ENCODE results near the gene KCNK3. TPM values are rescaled to one million over a fixed set of nuclear protein-coding genes. Genes with fewer than 3 reads are reported as not detected.

KCNK3 gene
- polyA plus RNA-seq, 1 donor (not counting 4 experiments of a cell fraction or from before 2014, with no cell fraction given): not detected

GRCh38 chr2:26740890-26741302, 48.4 kb downstream of the KCNK3 start:
- dilution Hi-C loops (cut with MboI; ENCODE audit: extremely low pct_ligation_motif_present, low sequenced_read_pairs): no loop called here
- H2AFZ ChIP-seq (ENCODE audit: control insufficient read depth, low read length): no peak overlapping the region
- FAIRE-seq: no peak

DNA sequence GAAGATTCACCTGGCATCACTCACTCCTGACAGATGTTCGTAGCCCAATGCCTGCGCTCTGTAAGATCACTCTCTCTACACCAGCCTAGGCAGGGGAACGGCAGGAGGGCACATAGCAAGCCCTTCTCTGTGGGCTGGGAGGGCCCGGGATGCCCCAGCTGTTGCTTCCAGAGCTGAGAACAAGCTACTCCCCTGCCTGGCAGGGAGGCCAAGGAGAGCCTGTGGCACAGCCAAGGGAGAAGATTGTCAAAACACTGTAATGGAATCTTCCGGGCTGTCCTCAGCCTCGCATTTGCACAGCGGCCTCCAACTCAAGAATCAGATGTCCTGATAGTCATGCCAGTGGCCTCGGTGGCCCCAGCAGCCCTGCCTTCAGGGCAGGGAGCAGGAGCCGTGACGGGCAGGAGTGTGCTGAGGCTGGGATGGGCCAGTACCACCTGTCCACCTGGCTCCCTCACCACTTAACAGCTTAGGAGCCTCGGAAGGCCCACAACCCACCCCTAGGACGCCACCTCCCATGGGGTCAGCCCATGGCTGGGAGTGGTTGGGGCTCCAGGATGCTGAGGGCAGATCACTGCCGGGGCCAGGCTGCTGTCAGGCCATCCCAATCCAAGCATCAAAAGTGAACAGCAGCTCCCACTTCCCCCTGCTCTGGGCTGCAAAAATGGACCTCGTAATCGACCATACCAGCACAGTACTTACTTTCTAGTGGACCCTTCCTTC, 49.7 kb downstream of the KCNK3 start:
- TF ChIP-seq, protein P1, sequence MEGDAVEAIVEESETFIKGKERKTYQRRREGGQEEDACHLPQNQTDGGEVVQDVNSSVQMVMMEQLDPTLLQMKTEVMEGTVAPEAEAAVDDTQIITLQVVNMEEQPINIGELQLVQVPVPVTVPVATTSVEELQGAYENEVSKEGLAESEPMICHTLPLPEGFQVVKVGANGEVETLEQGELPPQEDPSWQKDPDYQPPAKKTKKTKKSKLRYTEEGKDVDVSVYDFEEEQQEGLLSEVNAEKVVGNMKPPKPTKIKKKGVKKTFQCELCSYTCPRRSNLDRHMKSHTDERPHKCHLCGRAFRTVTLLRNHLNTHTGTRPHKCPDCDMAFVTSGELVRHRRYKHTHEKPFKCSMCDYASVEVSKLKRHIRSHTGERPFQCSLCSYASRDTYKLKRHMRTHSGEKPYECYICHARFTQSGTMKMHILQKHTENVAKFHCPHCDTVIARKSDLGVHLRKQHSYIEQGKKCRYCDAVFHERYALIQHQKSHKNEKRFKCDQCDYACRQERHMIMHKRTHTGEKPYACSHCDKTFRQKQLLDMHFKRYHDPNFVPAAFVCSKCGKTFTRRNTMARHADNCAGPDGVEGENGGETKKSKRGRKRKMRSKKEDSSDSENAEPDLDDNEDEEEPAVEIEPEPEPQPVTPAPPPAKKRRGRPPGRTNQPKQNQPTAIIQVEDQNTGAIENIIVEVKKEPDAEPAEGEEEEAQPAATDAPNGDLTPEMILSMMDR (optimal IDR thresholded peaks at IDR 0.05 in 1 of 3, IDR thresholded peaks at IDR 0.05 in 1 of 3, conservative IDR thresholded peaks at IDR 0.05 in 1 of 3; ENCODE audit: extremely low read depth in 1 of 3, insufficient read depth in 2 of 3, low read length in 3 of 3): no peak
- no peak for TF ChIP-seq EZH2 (IDR thresholded peaks at IDR 0.05; ENCODE audit: low read length)
- H3K36me3 ChIP-seq (ENCODE audit: control insufficient read depth in 2 of 2, extremely low read depth in 1 of 2, insufficient read depth in 2 of 2, low read length in 2 of 2): no peaks in the 10 kb centered on the region
- no peak overlapping the region for H3K9ac ChIP-seq (ENCODE audit: control insufficient read depth, extremely low read depth, insufficient read depth, low read length)
- no peak overlapping the region for H3K4me3 ChIP-seq (ENCODE audit: control insufficient read depth in 2 of 3, extremely low read depth in 1 of 3, insufficient read depth in 2 of 3, low read depth in 1 of 3, low read length in 3 of 3)
- H3K4me1 ChIP-seq (ENCODE audit: control insufficient read depth, extremely low read depth, insufficient read depth, low read length): no peaks in the 10 kb centered on the region
- dilution Hi-C loops (cut with MboI; ENCODE audit: extremely low pct_ligation_motif_present, low sequenced_read_pairs): no loop called here
- no peaks in the 10 kb centered on the region for H3K9me1 ChIP-seq (ENCODE audit: control insufficient read depth, extremely low read depth, insufficient read depth, low read length)
- no peak overlapping the region for H3K4me2 ChIP-seq (ENCODE audit: control insufficient read depth, extremely low read depth, insufficient read depth, low read depth, low read length)
- DNase-seq (ENCODE audit: low read depth, low spot score) (no peak), FAIRE-seq (no peak)
- no peaks in the 10 kb centered on the region for H3K79me2 ChIP-seq (ENCODE audit: control insufficient read depth, insufficient read depth, low read length)
- no peak overlapping the region for H3K27ac ChIP-seq (ENCODE audit: control insufficient read depth, insufficient read depth, low read length)
- no peak overlapping the region for H2AFZ ChIP-seq (ENCODE audit: control insufficient read depth, low read length)
- H4K20me1 ChIP-seq (ENCODE audit: control insufficient read depth, extremely low read depth, insufficient read depth, low read length): no peaks in the 10 kb centered on the region
- H3K27me3 ChIP-seq (ENCODE audit: control insufficient read depth, extremely low read depth, insufficient read depth, low read length): no peaks in the 10 kb centered on the region
- no peaks in the 10 kb centered on the region for H3K9me3 ChIP-seq (ENCODE audit: control insufficient read depth, low read depth, low read length)

More at GRCh38 chr2:26740890-26741302, 48.4 kb downstream of the KCNK3 start:
- Histone ChIP-seq H3K4me2 (ENCODE audit: control insufficient read depth, extremely low read depth, insufficient read depth, low read depth, low read length) (no peak overlapping the region), H4K20me1 (ENCODE audit: control insufficient read depth, extremely low read depth, insufficient read depth, low read length) (no peaks in the 10 kb centered on the region), H3K79me2 (ENCODE audit: control insufficient read depth, insufficient read depth, low read length) (no peaks in the 10 kb centered on the region), H3K9ac (ENCODE audit: control insufficient read depth, extremely low read depth, insufficient read depth, low read length) (no peak overlapping the region), H3K9me1 (ENCODE audit: control insufficient read depth, extremely low read depth, insufficient read depth, low read length) (no peaks in the 10 kb centered on the region), H3K36me3 (ENCODE audit: control insufficient read depth in 2 of 2, extremely low read depth in 1 of 2, insufficient read depth in 2 of 2, low read length in 2 of 2) (no peaks in the 10 kb centered on the region), H3K27me3 (ENCODE audit: control insufficient read depth, extremely low read depth, insufficient read depth, low read length) (no peaks in the 10 kb centered on the region), H3K4me1 (ENCODE audit: control insufficient read depth, extremely low read depth, insufficient read depth, low read length) (no peaks in the 10 kb centered on the region), H3K4me3 (ENCODE audit: control insufficient read depth in 2 of 3, extremely low read depth in 1 of 3, insufficient read depth in 2 of 3, low read depth in 1 of 3, low read length in 3 of 3) (no peak overlapping the region), H3K9me3 (ENCODE audit: control insufficient read depth, low read depth, low read length) (no peaks in the 10 kb centered on the region), H3K27ac (ENCODE audit: control insufficient read depth, insufficient read depth, low read length) (no peak overlapping the region)
- TF ChIP-seq, protein P1 (optimal IDR thresholded peaks at IDR 0.05 in 1 of 3, IDR thresholded peaks at IDR 0.05 in 1 of 3, conservative IDR thresholded peaks at IDR 0.05 in 1 of 3; ENCODE audit: extremely low read depth in 1 of 3, insufficient read depth in 2 of 3, low read length in 3 of 3): peak in 1 of 3 experiments; percentile 33
- TF ChIP-seq EZH2 (IDR thresholded peaks at IDR 0.05; ENCODE audit: low read length): no peak
- no peak for DNase-seq (ENCODE audit: low read depth, low spot score)
